HEK293 (cell line): ENCODE data around the gene FXR1.

Source experiments
- CTCF ChIA-PET: fragments of 350-600 bp; formaldehyde crosslinking; extraction: SDS; loops from one replicate; lab custom pipeline; 2021; ENCODE audit warnings: antibody characterized with exemption; lab: Yijun Ruan, JAX
- POLR2A ChIA-PET: fragments of 300-600 bp; formaldehyde crosslinking; extraction: SDS; loops from one replicate; lab custom pipeline; 2020; ENCODE audit warnings: antibody characterized with exemption, inconsistent platforms; lab: Yijun Ruan, JAX
- H3K27ac ChIP-seq: fragments of 200-500 bp; sonication (Bioruptor generic); 2 replicates; pipeline ENCODE4 v1.5.1; 2014; ENCODE audit warnings: low read depth, low read length, control low read depth, inconsistent platforms; ENCODE audit errors: extremely low read depth
- H3K36me3 ChIP-seq, 2 experiments: fragments of 200-500 bp in 1 of 2; sonication (Bioruptor generic) in 1 of 2; 1 replicate in 1 of 2; 2 replicates in 1 of 2; pipeline ENCODE4 v1.5.1; 2014 to 2017; ENCODE audit warnings: inconsistent platforms in 2 of 2, low read length in 2 of 2; ENCODE audit not compliant: control insufficient read depth in 2 of 2, insufficient read depth in 1 of 2
- H3K4me1 ChIP-seq: fragments of 200-500 bp; sonication (Bioruptor generic); 2 replicates; pipeline ENCODE4 v1.5.1; 2014; ENCODE audit warnings: mild to moderate bottlenecking, low read length, inconsistent platforms; ENCODE audit not compliant: control insufficient read depth, insufficient read depth
- H3K4me3 ChIP-seq: 2 replicates; pipeline ENCODE4 v1.5.1; 2011; ENCODE audit warnings: low read depth, mild to moderate bottlenecking, control low read depth, low read length, moderate library complexity
- H3K9me3 ChIP-seq: fragments of 200-500 bp; sonication (Bioruptor generic); 2 replicates; pipeline ENCODE4 v1.5.1; 2014; ENCODE audit warnings: low read depth, low read length, inconsistent platforms; ENCODE audit not compliant: control insufficient read depth, insufficient read depth
- EGR2 ChIP-seq: fragments of 450-650 bp; formaldehyde crosslinking; IDR thresholded peaks from 2 replicates; pipeline ENCODE4 v1.5.1; 2016; ENCODE audit warnings: low read depth, missing biosample characterization, missing genetic modification characterization
- FEZF1 ChIP-seq: fragments of 450-650 bp; formaldehyde crosslinking; IDR thresholded peaks from 2 replicates; pipeline ENCODE4 v1.5.1; 2016; ENCODE audit warnings: missing biosample characterization, missing genetic modification characterization
- GLI4 ChIP-seq: fragments of 450-650 bp; formaldehyde crosslinking; IDR thresholded peaks from 2 replicates; pipeline ENCODE4 v1.5.1; 2016; ENCODE audit warnings: missing biosample characterization, missing genetic modification characterization
- GLIS2 ChIP-seq: fragments of 450-650 bp; formaldehyde crosslinking; IDR thresholded peaks from 2 replicates; pipeline ENCODE4 v1.5.1; 2016; ENCODE audit warnings: missing biosample characterization, missing genetic modification characterization
- KLF16 ChIP-seq: fragments of 450-650 bp; formaldehyde crosslinking; IDR thresholded peaks from 2 replicates; pipeline ENCODE4 v1.5.1; 2017; ENCODE audit warnings: missing biosample characterization, missing genetic modification characterization
- KLF7 ChIP-seq: fragments of 450-650 bp; formaldehyde crosslinking; IDR thresholded peaks from 2 replicates; pipeline ENCODE4 v1.5.1; 2016; ENCODE audit warnings: missing biosample characterization, missing genetic modification characterization, borderline replicate concordance
- OSR2 ChIP-seq: fragments of 450-650 bp; formaldehyde crosslinking; IDR thresholded peaks from 2 replicates; pipeline ENCODE4 v1.5.1; 2016; ENCODE audit warnings: missing biosample characterization, missing genetic modification characterization
- PATZ1 ChIP-seq: fragments of 450-650 bp; formaldehyde crosslinking; IDR thresholded peaks from 2 replicates; pipeline ENCODE4 v1.5.1; 2016; ENCODE audit warnings: missing biosample characterization, missing genetic modification characterization
- SETDB1 ChIP-seq: IDR thresholded peaks from one replicate; pipeline ENCODE4 v1.6.1; 2017; ENCODE audit warnings: mild to moderate bottlenecking, low read length, moderate library complexity, mixed read lengths; ENCODE audit not compliant: insufficient read length
- TCF7L2 ChIP-seq: IDR thresholded peaks from 2 replicates; pipeline ENCODE4 v1.6.1; 2011; ENCODE audit warnings: low read depth, mild to moderate bottlenecking, inconsistent platforms, low read length, moderate library complexity, borderline replicate concordance
- ZBTB17 ChIP-seq: fragments of 450-650 bp; formaldehyde crosslinking; IDR thresholded peaks from 2 replicates; pipeline ENCODE4 v1.5.1; 2016; ENCODE audit warnings: missing biosample characterization, missing genetic modification characterization
- ZBTB6 ChIP-seq: fragments of 450-650 bp; formaldehyde crosslinking; IDR thresholded peaks from 2 replicates; pipeline ENCODE4 v1.5.1; 2017; ENCODE audit warnings: missing biosample characterization, missing genetic modification characterization
- ZFP3 ChIP-seq: fragments of 450-650 bp; formaldehyde crosslinking; IDR thresholded peaks from 2 replicates; pipeline ENCODE4 v1.5.1; 2016; ENCODE audit warnings: low read depth, missing biosample characterization, missing genetic modification characterization
- ZFP41 ChIP-seq: fragments of 450-650 bp; formaldehyde crosslinking; IDR thresholded peaks from 2 replicates; pipeline ENCODE4 v1.5.1; 2016; ENCODE audit warnings: missing biosample characterization, missing genetic modification characterization, borderline replicate concordance
- ZNF114 ChIP-seq: fragments of 450-650 bp; formaldehyde crosslinking; IDR thresholded peaks from 2 replicates; pipeline ENCODE4 v1.5.0; 2017; ENCODE audit warnings: missing biosample characterization, missing genetic modification characterization
- ZNF121 ChIP-seq: fragments of 450-650 bp; formaldehyde crosslinking; IDR thresholded peaks from 2 replicates; pipeline ENCODE4 v1.5.1; 2016; ENCODE audit warnings: missing biosample characterization, missing genetic modification characterization
- ZNF157 ChIP-seq: fragments of 450-650 bp; formaldehyde crosslinking; IDR thresholded peaks from 2 replicates; pipeline ENCODE4 v1.5.1; 2016; ENCODE audit warnings: missing biosample characterization, missing genetic modification characterization
- ZNF2 ChIP-seq: fragments of 450-650 bp; formaldehyde crosslinking; IDR thresholded peaks from 2 replicates; pipeline ENCODE4 v1.5.1; 2016; ENCODE audit warnings: missing biosample characterization, missing genetic modification characterization
- ZNF26 ChIP-seq: fragments of 450-650 bp; formaldehyde crosslinking; IDR thresholded peaks from 2 replicates; pipeline ENCODE4 v1.5.1; 2016; ENCODE audit warnings: missing biosample characterization, missing genetic modification characterization
- ZNF266 ChIP-seq: fragments of 450-650 bp; formaldehyde crosslinking; IDR thresholded peaks from 2 replicates; pipeline ENCODE4 v1.5.1; 2016; ENCODE audit warnings: missing biosample characterization, missing genetic modification characterization, low read depth
- ZNF341 ChIP-seq: fragments of 450-650 bp; formaldehyde crosslinking; IDR thresholded peaks from 2 replicates; pipeline ENCODE4; 2016; ENCODE audit warnings: low read depth, missing biosample characterization, missing genetic modification characterization
- ZNF350 ChIP-seq: fragments of 450-650 bp; formaldehyde crosslinking; IDR thresholded peaks from 2 replicates; pipeline ENCODE4 v1.5.0; 2017; ENCODE audit warnings: missing biosample characterization, mild to moderate bottlenecking, missing genetic modification characterization
- ZNF423 ChIP-seq: fragments of 450-650 bp; formaldehyde crosslinking; IDR thresholded peaks from 2 replicates; pipeline ENCODE4 v1.5.1; 2016; ENCODE audit warnings: missing biosample characterization, missing genetic modification characterization
- ZNF571 ChIP-seq: fragments of 450-650 bp; formaldehyde crosslinking; IDR thresholded peaks from 2 replicates; pipeline ENCODE4 v1.5.0; 2017; ENCODE audit warnings: missing biosample characterization, missing genetic modification characterization
- ZNF624 ChIP-seq: fragments of 450-650 bp; formaldehyde crosslinking; IDR thresholded peaks from 2 replicates; pipeline ENCODE4 v1.5.1; 2017; ENCODE audit warnings: missing biosample characterization, missing genetic modification characterization
- ZNF658 ChIP-seq: fragments of 450-650 bp; formaldehyde crosslinking; IDR thresholded peaks from 2 replicates; pipeline ENCODE4; 2016; ENCODE audit warnings: missing biosample characterization, missing genetic modification characterization
- ZNF677 ChIP-seq: fragments of 450-650 bp; IDR thresholded peaks from 2 replicates; pipeline ENCODE4 v1.5.0; 2018; ENCODE audit warnings: missing biosample characterization, mild to moderate bottlenecking, missing genetic modification characterization, moderate library complexity
- ZNF747 ChIP-seq: fragments of 450-650 bp; formaldehyde crosslinking; IDR thresholded peaks from 2 replicates; pipeline ENCODE4 v1.5.1; 2016; ENCODE audit warnings: missing biosample characterization, missing genetic modification characterization
- ZNF76 ChIP-seq: fragments of 450-650 bp; formaldehyde crosslinking; IDR thresholded peaks from 2 replicates; pipeline ENCODE4; 2016; ENCODE audit warnings: low read depth, missing biosample characterization, missing genetic modification characterization, borderline replicate concordance
- ZNF776 ChIP-seq: fragments of 450-650 bp; formaldehyde crosslinking; IDR thresholded peaks from 2 replicates; pipeline ENCODE4 v1.5.0; 2017; ENCODE audit warnings: missing biosample characterization, missing genetic modification characterization, borderline replicate concordance
- TF ChIP-seq, protein P1 (sequence below): fragments of 450-650 bp; formaldehyde crosslinking; IDR thresholded peaks from 2 replicates; pipeline ENCODE4 v1.5.1; 2016; ENCODE audit warnings: missing biosample characterization, missing genetic modification characterization, low read depth

The FXR1 gene

GRCh38 chr3:180930526-180930925 is 18.1 kb downstream of the FXR1 start:
- Histone ChIP-seq H3K36me3 (peaks cover 0 to 8% of the 10 kb centered on the region in 2 experiments; a peak in 1 of 3 replicates), H3K4me3 (no peak overlapping the region), H3K9me3 (no peaks in the 10 kb centered on the region), H3K27ac (no peak overlapping the region), H3K4me1 (no peaks in the 10 kb centered on the region; the same call in 1 of the 2 replicates)
- TF ChIP-seq GLI4 (no peak), ZNF76 (tag by site-specific recombination) (no peak), ZNF26 (tag by site-specific recombination) (no peak), GLIS2 (no peak), ZBTB6 (tag by site-specific recombination) (no peak), ZNF266 (tag by site-specific recombination) (no peak), KLF7 (tag by site-specific recombination) (no peak), SETDB1 (no peak), ZNF677 (tag by site-specific recombination) (no peak), FEZF1 (tag by site-specific recombination) (no peak), ZNF658 (tag by site-specific recombination) (no peak), ZNF776 (tag by site-specific recombination) (no peak), OSR2 (no peak), ZNF341 (tag by site-specific recombination) (no peak), KLF16 (tag by site-specific recombination) (no peak), ZNF350 (no peak), EGR2 (tag by site-specific recombination) (no peak)
- POLR2A ChIA-PET, result no interaction called here
- CTCF ChIA-PET, result no interaction called here

DNA sequence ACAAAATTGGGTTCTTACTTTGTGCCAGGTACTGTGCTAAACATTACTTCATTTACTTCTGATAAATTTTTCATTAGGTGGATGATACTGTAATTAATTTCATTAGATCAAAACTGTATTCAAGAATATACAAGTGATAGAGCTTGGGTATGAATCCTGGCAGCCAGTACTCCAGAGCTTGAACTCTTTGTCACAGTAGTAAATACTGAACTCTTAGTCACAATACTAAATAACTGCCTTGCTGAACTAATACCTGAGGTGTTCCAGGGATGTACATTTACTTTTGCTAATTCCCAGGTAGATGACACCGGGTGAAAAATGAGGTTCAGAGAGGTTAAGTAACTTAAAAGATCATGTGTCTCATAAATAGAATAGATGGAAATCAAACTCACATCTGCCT is 20.3 kb downstream of the FXR1 start:
- Histone ChIP-seq H3K4me1 (no peaks in the 10 kb centered on the region; the same call in 1 of the 2 replicates), H3K36me3 (peaks cover 9 to 25% of the 10 kb centered on the region in 2 experiments; a peak in 2 of 3 replicates), H3K9me3 (no peaks in the 10 kb centered on the region), H3K4me3 (no peak overlapping the region), H3K27ac (no peak overlapping the region)
- CTCF ChIA-PET, result interaction anchor here (0.7 kb wide), 1 partner anchor 13 kb away, joined by 3 read pairs; no protein-coding TSS in a partner anchor
- POLR2A ChIA-PET, result no interaction called here
- no peak for TF ChIP-seq ZNF423
- no peak for TF ChIP-seq ZFP41 (tag by site-specific recombination)
- TF ChIP-seq ZNF157 (tag by site-specific recombination), result no peak
- no peak for TF ChIP-seq PATZ1 (tag by site-specific recombination)
- TF ChIP-seq, protein P1, sequence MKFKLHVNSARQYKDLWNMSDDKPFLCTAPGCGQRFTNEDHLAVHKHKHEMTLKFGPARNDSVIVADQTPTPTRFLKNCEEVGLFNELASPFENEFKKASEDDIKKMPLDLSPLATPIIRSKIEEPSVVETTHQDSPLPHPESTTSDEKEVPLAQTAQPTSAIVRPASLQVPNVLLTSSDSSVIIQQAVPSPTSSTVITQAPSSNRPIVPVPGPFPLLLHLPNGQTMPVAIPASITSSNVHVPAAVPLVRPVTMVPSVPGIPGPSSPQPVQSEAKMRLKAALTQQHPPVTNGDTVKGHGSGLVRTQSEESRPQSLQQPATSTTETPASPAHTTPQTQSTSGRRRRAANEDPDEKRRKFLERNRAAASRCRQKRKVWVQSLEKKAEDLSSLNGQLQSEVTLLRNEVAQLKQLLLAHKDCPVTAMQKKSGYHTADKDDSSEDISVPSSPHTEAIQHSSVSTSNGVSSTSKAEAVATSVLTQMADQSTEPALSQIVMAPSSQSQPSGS (tag by site-specific recombination), result no peak
- TF ChIP-seq ZNF624 (tag by site-specific recombination), result no peak
- TF ChIP-seq ZNF677 (tag by site-specific recombination), result no peak
- no peak for TF ChIP-seq ZNF2
- TF ChIP-seq FEZF1 (tag by site-specific recombination), result no peak
- no peak for TF ChIP-seq ZNF114 (tag by site-specific recombination)
- no peak for TF ChIP-seq ZBTB17 (tag by site-specific recombination)
- no peak for TF ChIP-seq ZNF571
- TF ChIP-seq OSR2, result no peak
- no peak for TF ChIP-seq ZNF121
- no peak for TF ChIP-seq TCF7L2
- no peak for TF ChIP-seq ZFP3
- no peak for TF ChIP-seq ZNF747 (tag by site-specific recombination)
